Stimulated activated CD4-positive, alpha-beta T cell treated with anti-CD3 and anti-CD28 coated beads, Interleukin-12 subunit alpha, Interleukin-12 subunit beta, amount 100 ng/mL, for 24 hours (primary cell): ENCODE results near the gene KCNC2.
"Not testable (repeated sequence)": the region's sequence is repeated elsewhere in the genome, so short reads cannot be mapped to it uniquely, and the experiment has no call there.

ENCODE experiments used
- DNase-seq, 2 experiments: peaks; one replicate each; pipeline ENCODE4 v3.0.0-alpha.2; 2020; ENCODE audit warnings: low read depth in 2 of 2

The KCNC2 gene

GRCh38 chr12:75209812-75210138 lies at the start of gene KCNC2:
KCNC2 (minus strand) TSS chr12:75209839.
- no peak for DNase-seq

- DNase-seq: no peak
Measured at GRCh38 chr12:75259143-75259542, 49.5 kb upstream of the KCNC2 start.

GRCh38 chr12:75257510-75257909 lies 47.9 kb upstream of the KCNC2 start:
- DNase-seq: no peak

GRCh38 chr12:75245108-75245507 lies 35.5 kb upstream of the KCNC2 start:
- DNase-seq: no peak

GRCh38 chr12:75239987-75240386 lies 30.3 kb upstream of the KCNC2 start:
- no peak for DNase-seq

- no peak for DNase-seq
Measured at GRCh38 chr12:75236206-75236605, 26.6 kb upstream of the KCNC2 start.

GRCh38 chr12:75227132-75227531 lies 17.5 kb upstream of the KCNC2 start:
- no peak for DNase-seq

GRCh38 chr12:75212072-75212471 lies 2.4 kb upstream of the KCNC2 start:
- DNase-seq: no peak

- no peak for DNase-seq
Measured at GRCh38 chr12:75208856-75209811, 505 bp downstream of the KCNC2 start.

GRCh38 chr12:75207338-75208083 lies 2.1 kb downstream of the KCNC2 start:
- DNase-seq: no peak

- no peak for DNase-seq
Measured at GRCh38 chr12:75205558-75205957, 4.1 kb downstream of the KCNC2 start.

- DNase-seq: no peak
Measured at GRCh38 chr12:75196865-75197264, 12.8 kb downstream of the KCNC2 start.

- DNase-seq: no peak
Measured at GRCh38 chr12:75196408-75196807, 13.2 kb downstream of the KCNC2 start.

GRCh38 chr12:75194250-75194649 lies 15.4 kb downstream of the KCNC2 start:
- DNase-seq: no peak

- no peak for DNase-seq
Measured at GRCh38 chr12:75192196-75192595, 17.4 kb downstream of the KCNC2 start.

GRCh38 chr12:75190846-75191245 lies 18.8 kb downstream of the KCNC2 start:
- no peak for DNase-seq

- DNase-seq: not testable (repeated sequence)
Measured at GRCh38 chr12:75185881-75186280, 23.8 kb downstream of the KCNC2 start.

GRCh38 chr12:75184516-75184915 lies 25.1 kb downstream of the KCNC2 start:
- no peak for DNase-seq

- DNase-seq: no peak
Measured at GRCh38 chr12:75183967-75184366, 25.7 kb downstream of the KCNC2 start.

GRCh38 chr12:75177997-75178396 lies 31.6 kb downstream of the KCNC2 start:
- no peak for DNase-seq

GRCh38 chr12:75172611-75173010 lies 37.0 kb downstream of the KCNC2 start:
- no peak for DNase-seq

- DNase-seq: no peak
Measured at GRCh38 chr12:75170640-75171185, 38.9 kb downstream of the KCNC2 start.

- no peak for DNase-seq
Measured at GRCh38 chr12:75162845-75163244, 46.8 kb downstream of the KCNC2 start.
